HG03520 (cell line): ENCODE measurements around the gene LYSMD3.
"Not testable (repeated sequence)": the region's sequence is repeated elsewhere in the genome, so short reads cannot be mapped to it uniquely, and the experiment has no call there.

Experiments used
- ATAC-seq: cut with Tn5 transposase; IDR thresholded peaks from one replicate; pipeline ENCODE4 v1.9.1; 2021; ENCODE audit warnings: mild to moderate bottlenecking, moderate library complexity; ENCODE audit not compliant: unreplicated experiment

Gene LYSMD3

DNA sequence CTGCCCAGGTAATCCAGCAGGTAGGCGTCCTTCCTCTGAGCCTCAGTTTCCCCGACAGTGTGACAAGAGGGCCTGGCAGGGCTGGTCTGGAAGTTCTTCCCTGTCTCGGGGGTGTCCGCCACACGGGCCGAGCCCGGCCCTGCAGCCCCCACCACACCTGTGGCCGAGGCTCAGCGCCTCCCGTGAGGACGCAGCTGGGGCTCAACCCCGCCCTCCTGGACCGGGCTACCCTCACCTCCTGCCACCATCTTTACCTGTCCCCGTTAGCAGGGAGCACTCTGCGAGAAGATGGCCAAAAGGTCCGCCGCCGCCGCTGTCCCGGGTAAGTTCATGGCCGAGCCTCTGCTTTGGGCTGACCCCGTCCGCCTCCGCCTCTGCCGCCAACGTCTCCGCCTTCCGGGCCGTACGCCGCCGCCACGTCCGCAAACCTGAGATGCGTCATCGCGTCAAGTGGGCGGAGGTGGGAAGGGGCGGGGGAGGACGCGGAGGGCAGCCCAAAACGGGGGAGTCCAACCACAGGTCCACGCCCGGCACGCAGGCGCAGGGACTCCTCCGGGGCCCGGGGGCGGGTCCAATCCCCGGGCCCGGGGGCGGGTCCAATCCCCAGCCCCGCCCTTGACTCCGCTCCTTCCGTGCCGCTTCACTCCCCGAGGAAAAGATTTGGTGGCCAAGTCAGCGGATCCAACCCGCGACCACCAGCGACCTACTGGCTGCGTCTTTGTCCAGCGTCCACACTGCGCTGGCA is at the start of gene LYSMD3:
TSS of gene LYSMD3 (minus strand) at position 391 of the 745 bp plus-strand sequence. CDS start 4,295 bp downstream, outside the sequence.
- ATAC-seq, result peak; percentile 86

- not testable (repeated sequence) for ATAC-seq
Observed at GRCh38 chr5:90576566-90576965, 47.2 kb upstream of the LYSMD3 start.

GRCh38 chr5:90575712-90576111 is 46.3 kb upstream of the LYSMD3 start:
- ATAC-seq, result no peak

GRCh38 chr5:90571147-90571773 is 41.9 kb upstream of the LYSMD3 start:
- ATAC-seq, result no peak

- ATAC-seq, result no peak
Observed at GRCh38 chr5:90570034-90570433, 40.6 kb upstream of the LYSMD3 start.

DNA sequence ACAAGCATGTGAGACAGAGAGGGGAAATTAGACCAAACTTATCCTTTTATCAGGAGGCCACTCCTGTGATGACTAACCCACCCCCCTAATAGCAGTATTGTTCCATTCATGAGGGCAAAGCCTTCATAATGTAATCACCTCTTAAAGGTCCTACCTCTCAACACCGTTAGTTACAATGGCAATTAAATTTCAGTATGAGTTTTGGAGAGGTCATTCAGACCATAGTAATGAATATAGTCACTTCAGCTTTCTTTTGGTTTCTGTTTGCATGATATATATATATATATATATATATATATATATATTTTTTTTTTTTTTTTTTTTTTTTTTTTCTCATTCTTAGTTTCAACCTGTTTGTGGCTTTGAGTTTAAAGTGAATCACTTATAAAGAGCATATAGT is 39.7 kb upstream of the LYSMD3 start:
- ATAC-seq, result no peak

DNA sequence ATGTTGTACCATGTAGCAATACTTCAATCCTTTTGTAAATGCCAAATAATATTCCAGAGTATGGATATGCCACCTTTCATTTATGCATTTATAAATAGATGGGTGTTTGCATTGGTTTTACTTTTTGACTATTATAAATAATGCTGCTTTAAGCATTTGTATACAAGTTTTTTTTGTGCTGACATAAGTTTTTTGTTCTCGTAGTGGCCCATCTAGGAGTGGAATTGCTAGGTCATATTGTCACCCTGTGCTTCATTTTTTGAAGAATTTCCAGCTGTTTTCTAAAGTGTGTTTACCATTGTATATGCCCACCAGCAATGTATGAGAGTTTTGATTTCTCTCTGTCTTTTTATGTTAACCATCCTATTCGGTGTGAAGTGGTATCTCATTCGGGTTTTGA is 36.1 kb upstream of the LYSMD3 start:
- ATAC-seq, result no peak

DNA sequence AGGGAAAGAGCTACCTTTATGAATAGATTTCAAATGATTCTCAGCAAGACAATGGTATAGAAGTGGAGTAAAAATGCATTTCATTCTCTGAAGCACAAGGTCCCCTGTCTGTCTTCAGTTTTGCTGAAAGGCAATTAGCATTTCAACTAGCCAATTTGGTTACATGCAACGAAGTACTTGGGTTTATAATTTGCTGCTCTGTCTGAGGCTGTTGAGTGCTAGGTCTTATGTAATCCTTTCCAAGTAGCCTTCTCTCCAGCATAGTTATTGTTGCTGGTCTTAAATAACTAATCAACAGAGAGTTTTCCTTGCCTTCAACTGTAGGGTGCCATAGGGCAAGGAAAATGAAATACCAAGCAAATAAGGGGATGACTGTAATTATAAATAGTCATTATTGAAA is 33.7 kb upstream of the LYSMD3 start:
- no peak for ATAC-seq

GRCh38 chr5:90562341-90562740 is 33.0 kb upstream of the LYSMD3 start:
- ATAC-seq, result no peak

DNA sequence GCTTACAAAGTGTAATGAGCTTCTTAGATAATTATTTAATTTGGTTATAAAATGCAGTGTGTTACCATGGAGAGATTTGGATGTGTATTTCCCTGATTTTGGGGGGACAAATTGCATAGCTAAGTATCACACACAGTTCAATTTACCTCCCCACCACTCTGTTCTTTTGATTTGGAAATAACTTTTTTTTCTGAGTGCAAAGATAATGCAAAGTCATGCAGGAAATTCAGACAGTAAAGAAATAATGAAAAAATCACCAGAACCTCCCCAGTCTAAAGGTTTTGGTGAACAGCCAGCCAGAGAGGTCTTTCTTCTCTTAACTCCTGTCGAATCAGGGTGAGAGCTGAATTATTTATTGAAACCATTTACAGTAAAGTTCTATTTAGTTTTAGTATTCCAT is 32.4 kb upstream of the LYSMD3 start:
- no peak for ATAC-seq

- ATAC-seq, result no peak
Observed at GRCh38 chr5:90560771-90561170, 31.4 kb upstream of the LYSMD3 start.

GRCh38 chr5:90558344-90559192 is 29.2 kb upstream of the LYSMD3 start, which contains the start of gene ADGRV1:
ADGRV1 (plus strand) TSS chr5:90558797; CDS start chr5:90558896, 99 bp downstream.
- no peak for ATAC-seq

GRCh38 chr5:90557871-90558270 is 28.5 kb upstream of the LYSMD3 start:
- ATAC-seq, result no peak

DNA sequence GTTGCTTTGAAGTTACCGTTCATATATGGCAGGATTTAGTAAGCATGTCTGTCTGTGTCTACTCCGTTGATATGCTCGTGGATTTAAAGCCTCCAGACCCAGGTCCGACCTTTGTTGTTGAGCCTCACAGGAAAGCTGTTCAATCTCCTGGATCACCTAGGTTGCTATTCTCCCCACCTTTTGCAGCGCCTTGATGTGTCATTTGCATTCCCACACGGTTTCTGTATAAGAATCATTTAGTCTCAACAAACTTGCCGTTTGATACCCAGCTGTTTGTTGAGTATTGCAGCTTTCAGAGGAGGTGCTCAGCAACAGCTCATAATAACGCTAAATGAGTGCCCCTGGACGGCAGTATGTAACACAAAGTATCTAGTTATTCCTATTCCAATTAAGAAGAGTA is 28.0 kb upstream of the LYSMD3 start:
- ATAC-seq, result no peak

DNA sequence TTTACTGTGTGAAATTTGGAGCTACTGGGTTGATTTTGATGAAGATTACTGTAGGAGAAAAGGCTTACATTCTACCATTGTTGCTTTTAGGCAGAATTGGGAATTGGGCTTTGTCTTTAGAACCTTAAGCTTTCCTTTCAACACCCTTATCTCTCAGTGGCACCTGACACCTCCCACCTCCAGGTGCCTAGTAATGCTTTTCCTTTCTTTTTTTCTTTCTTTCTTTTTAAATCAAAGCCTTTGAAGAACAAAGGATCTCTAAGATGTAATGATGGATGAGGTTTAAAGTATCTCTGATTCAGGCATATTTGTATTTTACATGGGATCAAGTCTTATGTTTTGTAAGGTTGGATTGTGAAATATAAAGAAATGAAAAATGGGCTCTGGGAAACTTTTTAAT is 26.3 kb upstream of the LYSMD3 start:
- no peak for ATAC-seq

DNA sequence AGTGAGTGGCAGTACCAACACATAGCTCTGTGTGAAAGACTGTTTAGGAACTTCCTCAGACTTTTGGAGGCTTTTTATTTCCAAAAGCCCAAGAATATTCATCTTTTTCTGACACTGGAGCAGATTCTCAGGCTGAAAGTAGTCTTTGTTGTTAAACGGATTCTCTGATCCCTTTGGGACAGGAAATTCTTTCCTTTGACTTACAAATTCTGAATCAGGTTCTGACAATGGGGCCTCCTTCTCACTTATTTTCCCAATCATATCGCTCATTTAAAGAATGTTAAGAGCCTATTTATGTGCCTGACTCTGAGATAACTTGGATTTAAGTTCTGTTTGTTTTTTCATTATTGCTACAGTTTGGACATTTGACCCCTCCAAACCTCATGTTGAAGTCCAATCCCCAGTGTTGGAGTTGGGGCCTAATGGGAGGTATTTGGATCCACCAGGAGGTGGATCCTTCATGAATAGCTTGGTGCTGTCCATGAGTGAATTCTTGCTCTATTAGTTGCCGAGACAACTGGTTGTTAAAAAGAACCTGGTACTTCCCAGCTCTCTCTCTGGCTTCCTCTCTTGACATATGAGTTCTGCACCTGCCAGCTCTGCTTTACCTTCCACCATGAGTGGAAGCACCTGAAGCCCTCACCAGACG is 25.1 kb upstream of the LYSMD3 start:
- ATAC-seq, result no peak

GRCh38 chr5:90553711-90554110 is 24.3 kb upstream of the LYSMD3 start:
- no peak for ATAC-seq

DNA sequence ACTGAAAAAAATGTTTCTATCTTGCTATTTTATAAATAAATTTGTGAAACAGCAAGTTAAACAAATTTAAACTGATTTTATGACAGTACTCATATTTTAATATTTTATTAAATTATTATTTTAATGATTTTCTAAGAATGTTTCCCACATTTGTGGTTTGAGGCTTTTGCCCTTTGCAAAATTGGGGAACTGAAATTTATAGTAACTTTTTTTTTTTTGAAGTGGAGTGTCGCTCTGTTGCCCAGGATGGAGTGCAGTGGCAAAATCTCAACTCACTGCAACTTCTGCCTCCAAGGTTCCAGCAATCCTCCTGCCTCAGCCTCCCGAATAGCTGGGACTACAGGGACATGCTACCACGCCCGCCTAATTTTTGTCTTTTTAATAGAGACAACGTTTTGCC is 22.0 kb upstream of the LYSMD3 start:
- no peak for ATAC-seq

DNA sequence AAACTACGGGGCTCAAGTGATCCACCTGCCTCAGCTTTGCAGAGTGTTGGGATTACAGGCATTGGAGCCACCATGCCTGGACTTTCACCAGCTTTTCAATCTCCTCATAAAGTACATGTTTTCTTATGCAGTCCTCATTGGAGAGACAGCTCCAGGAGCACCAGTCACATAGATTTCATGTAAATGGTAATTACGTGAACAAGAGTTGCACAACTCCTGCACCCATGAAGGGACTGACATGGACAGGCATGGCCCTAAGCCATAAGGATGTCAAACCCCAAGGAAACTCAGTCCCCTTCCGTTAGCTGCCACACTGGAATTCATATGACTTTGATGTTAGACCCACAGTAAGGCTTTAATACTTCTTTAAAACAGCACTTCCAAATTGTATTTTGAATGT is 21.6 kb upstream of the LYSMD3 start:
- ATAC-seq, result no peak

- no peak for ATAC-seq
Observed at GRCh38 chr5:90549729-90550275, 20.4 kb upstream of the LYSMD3 start.

DNA sequence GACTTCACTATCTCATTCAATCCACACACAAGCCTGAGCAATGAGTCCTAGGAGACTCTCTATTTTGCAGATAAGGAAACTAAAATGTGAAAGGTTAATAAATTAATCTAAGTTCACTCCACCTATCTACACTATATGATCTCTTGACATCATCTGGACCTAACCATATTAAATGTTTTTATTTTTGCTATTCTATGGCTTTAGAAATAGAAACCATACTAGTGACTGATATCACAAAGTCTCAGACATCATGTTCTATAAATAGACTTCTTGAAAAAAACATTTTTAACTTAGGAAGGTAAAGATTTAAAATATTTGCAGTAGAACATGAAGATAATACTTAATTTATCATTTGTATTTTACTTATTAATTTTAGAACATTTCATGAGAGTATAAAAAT is 19.8 kb upstream of the LYSMD3 start:
- ATAC-seq, result no peak
